GM18870 (cell line): ENCODE data around the gene RBM3.

Source experiments
- ATAC-seq: cut with Tn5 transposase; IDR thresholded peaks from one replicate; pipeline ENCODE4 v1.9.1; 2021; ENCODE audit warnings: moderate library complexity; ENCODE audit not compliant: unreplicated experiment

RBM3 gene

DNA sequence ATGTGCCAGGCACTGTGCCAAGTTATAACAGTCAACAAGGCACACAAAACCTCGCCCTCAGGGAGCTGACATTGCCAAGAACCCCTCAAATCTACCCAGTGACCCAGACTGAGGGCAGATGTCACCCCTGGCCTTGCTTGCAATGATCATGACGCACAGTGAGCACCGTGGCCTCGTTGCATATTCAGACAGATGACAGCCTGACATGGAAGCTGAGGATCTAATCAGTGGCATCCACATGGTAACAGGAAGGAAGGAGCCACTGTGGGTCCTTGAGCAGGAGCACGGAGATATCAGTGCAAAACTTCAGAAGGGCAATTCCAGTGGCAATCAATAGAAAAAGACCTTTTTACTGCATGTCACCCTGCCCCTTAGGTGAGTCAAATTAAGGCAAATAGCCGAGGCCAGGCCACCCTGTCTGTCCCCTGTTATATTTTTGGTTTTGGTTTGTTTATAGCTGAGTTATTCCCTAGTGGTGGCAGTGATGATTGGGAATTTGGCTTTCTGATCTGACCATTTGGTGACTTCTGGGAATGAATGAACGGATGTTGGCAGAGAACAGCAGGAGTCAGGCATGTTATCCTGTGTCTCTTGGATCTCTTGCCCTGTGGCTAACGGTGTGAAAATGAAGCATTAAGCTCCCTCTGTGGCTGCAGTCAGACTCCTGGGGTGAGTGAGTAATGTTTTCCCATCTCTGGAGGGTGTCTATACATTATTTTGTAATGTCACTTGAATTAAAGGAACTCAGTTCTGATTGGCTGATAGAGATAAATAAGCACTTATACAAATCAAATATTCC lies 43.5 kb downstream of the RBM3 start:
- ATAC-seq: no peak

DNA sequence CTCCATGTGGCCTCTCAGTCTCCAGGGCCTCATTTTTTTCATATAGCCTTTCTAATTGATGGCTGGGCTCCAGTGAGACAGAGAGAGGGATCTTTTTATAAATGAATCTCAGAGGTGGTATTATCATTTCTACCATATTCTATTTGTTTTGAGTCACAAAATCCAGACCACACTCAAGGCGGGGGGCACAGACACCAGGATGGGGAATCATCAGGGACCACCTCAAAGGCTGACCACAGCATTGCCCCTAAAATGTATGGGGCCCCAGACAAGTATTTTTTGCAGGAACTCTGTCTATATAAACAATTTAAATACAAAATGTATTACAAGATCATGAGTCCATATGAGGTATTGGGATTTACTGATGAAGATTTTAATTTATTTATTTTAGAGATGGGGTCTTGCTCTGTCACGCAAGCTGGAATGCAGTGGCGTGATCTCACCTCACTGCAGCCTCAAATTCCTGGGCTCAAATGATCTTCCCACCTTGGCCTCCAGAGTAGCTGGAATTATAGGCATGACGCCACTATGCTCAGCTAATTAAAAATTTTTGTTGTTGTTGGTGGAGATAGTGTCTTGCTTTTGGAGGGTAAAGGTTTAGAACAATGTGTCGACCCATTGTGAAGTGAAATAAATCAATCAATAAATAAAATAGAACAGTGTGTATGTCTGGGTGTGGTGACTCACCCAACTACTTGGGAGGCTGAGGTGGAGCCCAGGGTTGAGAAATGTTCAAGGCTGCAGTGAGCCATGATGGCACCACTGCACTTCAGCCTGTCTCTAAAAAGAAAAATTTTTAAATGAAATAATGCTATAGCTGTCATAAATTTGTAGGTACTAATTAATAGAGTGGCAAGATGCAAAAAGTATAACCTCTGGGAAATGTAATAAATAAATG lies 52.4 kb downstream of the RBM3 start:
- ATAC-seq: no peak
